Measurements from ENCODE around the gene PDZRN3. TPM values are rescaled to one million over a fixed set of nuclear protein-coding genes. Genes with fewer than 3 reads are reported as not detected.

Gene PDZRN3
- total RNA-seq, 1 donor from 2014 or later = 58.6 TPM

- Mint-ChIP-seq H3K9me3 (peaks cover 10% of the 10 kb centered on the region), H3K4me1 (ENCODE audit: unreplicated experiment) (peaks cover 27% of the 10 kb centered on the region), H3K4me3 (no peak overlapping the region), H3K27ac (no peak overlapping the region), H3K36me3 (peaks cover 6% of the 10 kb centered on the region), H3K27me3 (peaks cover 4% of the 10 kb centered on the region)
- no peak for TF ChIP-seq CTCF (conservative IDR thresholded peaks at IDR 0.05)
- no peak for DNase-seq (ENCODE audit: extremely low spot score, unreplicated experiment)
Measured at GRCh38 chr3:73529308-73530021, 95.3 kb downstream of the PDZRN3 start.

- Mint-ChIP-seq H3K4me1 (ENCODE audit: unreplicated experiment) (peaks cover 30% of the 10 kb centered on the region), H3K4me3 (no peak overlapping the region), H3K27me3 (no peaks in the 10 kb centered on the region), H3K27ac (no peak overlapping the region), H3K9me3 (no peaks in the 10 kb centered on the region), H3K36me3 (no peaks in the 10 kb centered on the region)
- TF ChIP-seq CTCF (conservative IDR thresholded peaks at IDR 0.05) = no peak
- no peak for DNase-seq (ENCODE audit: extremely low spot score, unreplicated experiment)
Measured at GRCh38 chr3:73525591-73525990, 99.2 kb downstream of the PDZRN3 start.

GRCh38 chr3:73523661-73524060 lies 101.1 kb downstream of the PDZRN3 start:
- H3K27ac Mint-ChIP-seq = no peak overlapping the region
- H3K4me1 Mint-ChIP-seq (ENCODE audit: unreplicated experiment) = peaks cover 21% of the 10 kb centered on the region
- no peak overlapping the region for H3K4me3 Mint-ChIP-seq
- H3K9me3 Mint-ChIP-seq = no peaks in the 10 kb centered on the region
- TF ChIP-seq CTCF (conservative IDR thresholded peaks at IDR 0.05) = no peak
- no peak for DNase-seq (ENCODE audit: extremely low spot score, unreplicated experiment)
- H3K27me3 Mint-ChIP-seq = no peaks in the 10 kb centered on the region
- no peaks in the 10 kb centered on the region for H3K36me3 Mint-ChIP-seq

DNA sequence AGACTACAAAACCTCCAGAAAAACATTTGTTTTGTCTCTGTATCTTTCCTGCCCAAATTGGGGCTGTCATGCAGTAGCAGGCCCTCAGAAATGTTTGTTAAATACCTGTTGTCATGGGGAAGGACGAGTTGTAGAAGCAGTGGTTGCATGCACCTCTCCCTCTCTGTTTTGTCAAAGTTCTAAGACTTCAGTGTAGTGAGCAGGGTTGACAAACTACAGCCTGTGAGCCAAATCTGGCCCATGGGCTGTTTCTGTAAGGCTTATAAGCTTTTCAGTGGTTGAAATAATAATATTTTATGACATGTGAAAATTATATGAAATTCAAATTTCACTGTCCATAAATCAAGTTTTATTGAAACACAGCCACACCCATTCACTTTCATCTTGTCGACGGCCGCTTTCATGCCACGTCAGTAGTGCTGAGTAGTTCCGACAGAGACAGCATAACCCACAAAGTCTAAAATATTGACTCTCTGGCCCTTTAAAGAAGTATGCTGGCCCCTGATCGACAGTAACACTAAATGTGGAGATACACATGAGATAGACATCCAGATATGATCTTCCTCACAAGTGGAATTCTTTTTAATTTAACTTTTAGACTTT lies 102.9 kb downstream of the PDZRN3 start:
- H3K4me1 Mint-ChIP-seq (ENCODE audit: unreplicated experiment) = peaks cover 18% of the 10 kb centered on the region
- no peaks in the 10 kb centered on the region for H3K27me3 Mint-ChIP-seq
- H3K9me3 Mint-ChIP-seq = no peaks in the 10 kb centered on the region
- no peak overlapping the region for H3K27ac Mint-ChIP-seq
- TF ChIP-seq CTCF (conservative IDR thresholded peaks at IDR 0.05) = no peak
- no peak overlapping the region for H3K4me3 Mint-ChIP-seq
- DNase-seq (ENCODE audit: extremely low spot score, unreplicated experiment) = no peak
- H3K36me3 Mint-ChIP-seq = no peaks in the 10 kb centered on the region

DNA sequence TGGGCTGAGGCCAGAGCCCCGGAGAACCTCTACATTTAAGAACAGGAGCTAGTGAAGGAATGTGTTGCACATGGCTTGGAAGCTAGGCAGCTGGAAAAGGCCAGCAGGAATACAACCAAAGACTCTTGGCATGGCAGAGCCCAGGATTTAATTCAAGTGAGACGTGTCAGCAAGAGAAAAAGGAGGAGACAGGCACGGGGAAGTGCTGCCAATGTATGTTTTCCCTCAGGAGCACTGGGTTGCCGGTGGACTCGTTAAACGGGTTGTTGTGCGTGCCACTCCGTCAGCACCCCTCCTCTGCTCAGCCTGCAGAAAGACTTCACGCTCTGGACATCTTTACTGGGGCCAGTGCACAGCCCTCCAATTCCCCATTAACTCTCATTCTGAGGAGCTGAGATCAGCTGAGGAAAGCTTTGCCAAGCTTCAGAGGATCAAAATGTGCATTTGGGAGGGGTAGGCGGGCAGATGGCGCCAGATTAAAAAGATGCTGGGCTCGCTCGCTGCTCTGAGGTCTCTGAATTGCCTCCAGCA lies 103.7 kb downstream of the PDZRN3 start:
- H3K4me1 Mint-ChIP-seq (ENCODE audit: unreplicated experiment) = peaks cover 18% of the 10 kb centered on the region
- no peaks in the 10 kb centered on the region for H3K9me3 Mint-ChIP-seq
- no peak overlapping the region for H3K4me3 Mint-ChIP-seq
- no peak for DNase-seq (ENCODE audit: extremely low spot score, unreplicated experiment)
- TF ChIP-seq CTCF (conservative IDR thresholded peaks at IDR 0.05) = no peak
- H3K27me3 Mint-ChIP-seq = no peaks in the 10 kb centered on the region
- H3K36me3 Mint-ChIP-seq = no peaks in the 10 kb centered on the region
- no peak overlapping the region for H3K27ac Mint-ChIP-seq
